GM10266 (cell line): Measurements from ENCODE around the gene CFD.

Source experiments
- DNase-seq: peaks from one replicate; pipeline ENCODE4 v3.0.0; 2012; ENCODE audit errors: extremely low spot score
- CTCF ChIP-seq: IDR thresholded peaks from 2 replicates; pipeline ENCODE4 v1.5.1; 2012; ENCODE audit warnings: mild to moderate bottlenecking, low read depth; ENCODE audit not compliant: control insufficient read depth, insufficient read depth; ENCODE audit errors: missing control alignments

CFD gene

GRCh38 chr19:906480-906879 is 47.0 kb downstream of the CFD start:
- no peak for DNase-seq
- TF ChIP-seq CTCF, result no peak

DNA sequence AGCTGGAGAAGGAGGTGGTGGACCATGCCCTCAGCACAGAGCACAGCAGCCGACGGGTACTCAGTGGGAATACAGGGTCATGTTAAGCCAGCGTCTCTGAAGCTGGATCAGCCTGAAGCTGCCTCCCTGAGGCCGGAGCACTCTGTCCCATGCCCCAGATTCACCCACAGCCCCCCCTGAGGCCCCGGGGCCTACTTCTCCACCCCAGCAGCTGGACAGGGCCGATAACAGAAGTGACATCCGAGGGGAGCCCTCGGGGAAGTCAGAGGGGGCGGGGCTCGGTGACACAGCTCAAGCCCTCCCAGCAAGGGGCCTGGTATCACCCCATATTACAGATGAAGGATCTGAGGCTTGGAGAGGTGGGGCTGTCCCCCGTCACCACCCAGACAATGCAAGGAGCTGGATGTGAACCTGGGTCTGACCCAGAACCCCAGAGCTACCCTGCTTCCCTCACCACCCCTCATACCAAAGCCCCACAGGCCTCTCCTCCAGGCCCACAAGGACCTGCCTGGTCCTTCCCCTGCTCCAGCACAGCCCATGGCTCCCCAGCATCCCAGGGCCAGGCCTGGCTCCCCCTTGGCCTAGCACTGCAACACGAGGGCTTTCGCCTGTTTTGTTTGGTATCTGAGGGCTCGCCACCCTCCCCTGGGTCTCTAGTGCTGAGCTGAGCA is 47.9 kb downstream of the CFD start:
- no peak for TF ChIP-seq CTCF

GRCh38 chr19:911197-912033 is 52.0 kb downstream of the CFD start:
- TF ChIP-seq CTCF, result no peak
- DNase-seq, result no peak

More for the DNA sequence above, 47.9 kb downstream of the CFD start:
- DNase-seq, result peak; percentile 75

- peak; percentile 75 for DNase-seq
- no peak for TF ChIP-seq CTCF
Observed at GRCh38 chr19:912181-913079, 53.0 kb downstream of the CFD start.
